GM12891 (cell line): Measurements from ENCODE around the gene MKKS.

Experiments
- PAX5 ChIP-seq: IDR thresholded peaks from 2 replicates; pipeline ENCODE4 v1.6.1; 2011; ENCODE audit warnings: low read length, moderate library complexity, mild to moderate bottlenecking; ENCODE audit not compliant: insufficient read depth, severe bottlenecking
- POLR2AphosphoS5 ChIP-seq: IDR thresholded peaks from 2 replicates; pipeline ENCODE4 v1.6.1; 2011; ENCODE audit warnings: low read depth, low read length, control low read depth

- no peak for TF ChIP-seq POLR2AphosphoS5
- no peak for TF ChIP-seq PAX5
These were observed 31.1 kb upstream of the MKKS start for GRCh38 chr20:10465135-10465534.
